ENCODE results near the gene MLLT11. TPM values are rescaled to one million over a fixed set of nuclear protein-coding genes. Genes with fewer than 3 reads are reported as not detected.

MLLT11 gene
- total and polyA plus RNA-seq, 2 experiments from 2014 or later = 16.9 to 34.3 TPM

- Histone ChIP-seq H3K9me2 (replicated peaks; ENCODE audit: insufficient read depth) (no peaks in the 10 kb centered on the region), H3K9me3 (ENCODE audit: low read depth) (no peaks in the 10 kb centered on the region), H3K4me1 (ENCODE audit: insufficient read depth) (no peaks in the 10 kb centered on the region), H3K4me3 (no peak overlapping the region), H4K20me1 (ENCODE audit: insufficient read depth, poor library complexity, severe bottlenecking) (no peaks in the 10 kb centered on the region), H3K27me3 (no peaks in the 10 kb centered on the region), H3K36me3 (replicated peaks; ENCODE audit: insufficient read depth, low read depth) (no peaks in the 10 kb centered on the region), H2AFZ (no peak overlapping the region), H3K79me2 (no peaks in the 10 kb centered on the region), H3K27ac (no peak overlapping the region), H3K4me2 (no peak overlapping the region)
- no peak for DNase-seq (ENCODE audit: low spot score)
- TF ChIP-seq EZH2 (IDR thresholded peaks at IDR 0.05; ENCODE audit: borderline replicate concordance) = no peak
- TF ChIP-seq CTCF (IDR thresholded peaks at IDR 0.05; ENCODE audit: poor library complexity) = no peak
- TF ChIP-seq EZH2phosphoT487 (IDR thresholded peaks at IDR 0.05; ENCODE audit: low read depth, severe bottlenecking, unreplicated experiment) = no peak
- 100% methylated on average over 1 of the region's 1 CpG for WGBS (ENCODE audit: low lambda C conversion rate, missing lambda C conversion rate)
These were observed 17.0 kb upstream of the MLLT11 start for GRCh38 chr1:151043163-151043562.

- Histone ChIP-seq H2AFZ (peak within 1 kb of the TSS; percentile 94), H3K4me3 (peak within 1 kb of the TSS; percentile 81), H3K36me3 (replicated peaks; ENCODE audit: insufficient read depth, low read depth) (no peaks in the 10 kb centered on the region), H3K4me1 (ENCODE audit: insufficient read depth) (peaks cover 6% of the 10 kb centered on the region), H3K27me3 (no peaks in the 10 kb centered on the region), H3K79me2 (peaks cover 8% of the 10 kb centered on the region), H3K9me2 (replicated peaks; ENCODE audit: insufficient read depth) (no peaks in the 10 kb centered on the region), H3K9me3 (ENCODE audit: low read depth) (no peaks in the 10 kb centered on the region), H3K27ac (peak within 1 kb of the TSS; percentile 95), H4K20me1 (ENCODE audit: insufficient read depth, poor library complexity, severe bottlenecking) (no peaks in the 10 kb centered on the region), H3K4me2 (peak within 1 kb of the TSS; percentile 97)
- under 1% methylated on average over 27 of the region's 29 CpGs for WGBS (ENCODE audit: low lambda C conversion rate, missing lambda C conversion rate)
- no peak for TF ChIP-seq EZH2phosphoT487 (IDR thresholded peaks at IDR 0.05; ENCODE audit: low read depth, severe bottlenecking, unreplicated experiment)
- no peak for TF ChIP-seq EZH2 (IDR thresholded peaks at IDR 0.05; ENCODE audit: borderline replicate concordance)
- TF ChIP-seq CTCF (IDR thresholded peaks at IDR 0.05; ENCODE audit: poor library complexity) = no peak
- peak; percentile 86 for DNase-seq (ENCODE audit: low spot score)
These were observed 12.6 kb upstream of the MLLT11 start, which contains the start of gene C1orf56 for GRCh38 chr1:151047591-151047924. C1orf56 (plus strand) TSS chr1:151047751; CDS start chr1:151047848, 97 bp downstream.

- Histone ChIP-seq H3K79me2 (peaks cover 8% of the 10 kb centered on the region), H3K4me3 (peak overlapping the region; percentile 81), H3K9me3 (ENCODE audit: low read depth) (no peaks in the 10 kb centered on the region), H3K4me1 (ENCODE audit: insufficient read depth) (peaks cover 6% of the 10 kb centered on the region), H3K27me3 (no peaks in the 10 kb centered on the region), H3K4me2 (peak overlapping the region; percentile 97), H2AFZ (peak overlapping the region; percentile 94), H3K36me3 (replicated peaks; ENCODE audit: insufficient read depth, low read depth) (no peaks in the 10 kb centered on the region), H4K20me1 (ENCODE audit: insufficient read depth, poor library complexity, severe bottlenecking) (no peaks in the 10 kb centered on the region), H3K9me2 (replicated peaks; ENCODE audit: insufficient read depth) (no peaks in the 10 kb centered on the region), H3K27ac (peak overlapping the region; percentile 95)
- peak; percentile 83 for DNase-seq (ENCODE audit: low spot score)
- TF ChIP-seq CTCF (IDR thresholded peaks at IDR 0.05; ENCODE audit: poor library complexity) = peak; percentile 58
- TF ChIP-seq EZH2 (IDR thresholded peaks at IDR 0.05; ENCODE audit: borderline replicate concordance) = no peak
- no peak for TF ChIP-seq EZH2phosphoT487 (IDR thresholded peaks at IDR 0.05; ENCODE audit: low read depth, severe bottlenecking, unreplicated experiment)
- WGBS (ENCODE audit: low lambda C conversion rate, missing lambda C conversion rate) = 1% methylated on average over 48 of the region's 48 CpGs
These were observed 12.1 kb upstream of the MLLT11 start for GRCh38 chr1:151047925-151048644.
